Stomach (tissue), 9 donors: ENCODE data around the gene FRMD8. TPM values are rescaled to one million over a fixed set of nuclear protein-coding genes. Genes with fewer than 3 reads are reported as not detected.

ENCODE experiments used
- DNase-seq, 2 donors: peaks; one replicate each; pipeline versions ENCODE4 v3.0.0 to v3.0.0-alpha.2; 2013 to 2019
- H3K27ac ChIP-seq, 5 donors: fragments of 200-600 bp in 4 of 5; sonication (generic) in 4 of 5; one replicate each; pipeline ENCODE4 v1.5.1; 2013 to 2019; ENCODE audit warnings: mild to moderate bottlenecking in 1 of 5, moderate library complexity in 1 of 5
- H3K27me3 ChIP-seq, 3 donors: fragments of 200-600 bp; sonication (generic); one replicate each; pipeline ENCODE4 v1.5.1; 2017 to 2019; ENCODE audit warnings: mixed run types in 1 of 3
- H3K36me3 ChIP-seq, 4 donors: fragments of 200-600 bp; sonication (generic); 1 replicate in 3 of 4; 2 replicates in 1 of 4; pipeline ENCODE4 v1.5.1; 2016 to 2019
- H3K4me1 ChIP-seq, 4 donors: fragments of 200-600 bp; sonication (generic); one replicate each; pipeline ENCODE4 v1.5.1; 2016 to 2019
- H3K4me3 ChIP-seq, 4 donors: fragments of 200-600 bp; sonication (generic) in 3 of 4; one replicate each; pipeline ENCODE4 v1.5.1; 2016 to 2019; ENCODE audit warnings: mild to moderate bottlenecking in 1 of 4
- H3K9me3 ChIP-seq, 4 donors: fragments of 200-600 bp; sonication (generic); one replicate each; pipeline ENCODE4 v1.5.1; 2016 to 2019
- CTCF ChIP-seq, 7 experiments: fragments of 450-650 bp in 4 of 7; fragments of 200-600 bp in 3 of 7; sonication (generic) in 3 of 7; IDR thresholded peaks; one replicate each; pipeline ENCODE4 v1.5.1; 2016 to 2019; ENCODE audit warnings: antibody characterized with exemption in 7 of 7, control low read depth in 2 of 7, mild to moderate bottlenecking in 1 of 7
- EP300 ChIP-seq: sonication (generic); formaldehyde crosslinking; IDR thresholded peaks from one replicate; pipeline ENCODE4 v1.6.1; 2017; ENCODE audit warnings: antibody characterized with exemption
- POLR2A ChIP-seq, 4 donors: fragments of 450-650 bp; IDR thresholded peaks; one replicate each; pipeline ENCODE4 v1.6.1; 2016; ENCODE audit warnings: antibody characterized with exemption in 4 of 4, control low read depth in 2 of 4, mild to moderate bottlenecking in 1 of 4, moderate library complexity in 1 of 4
- POLR2AphosphoS5 ChIP-seq, 3 donors: sonication (generic); formaldehyde crosslinking; IDR thresholded peaks; one replicate each; pipeline ENCODE4 v1.6.1; 2016; ENCODE audit warnings: antibody characterized with exemption in 3 of 3
- WGBS, 5 donors: extraction: QIAGEN DNeasy Blood & Tissue Kit in 3 of 5; methylation state at CpG; one replicate each; pipeline versions ENCODE4 v1.1.5 to v1.1.7; 2013 to 2018; 5-methylcytosine and 5-hydroxymethylcytosine counted together
- intact Hi-C: fragments of 100-400 bp; cut with DNase I; formaldehyde crosslinking; loops from one replicate; pipeline ENCODE4 v1.15.1; 2023; ENCODE audit warnings: low total_unique reads
- polyA plus RNA-seq, 3 donors: library from polyadenylated mRNA; stranded (reverse); fragments of 200-250 nt; gene quantifications; one replicate each; pipeline ENCODE4 v1.2.3, GENCODE V29; 2013
- total RNA-seq, 5 donors: library from RNA; depleted of rRNA; stranded (reverse); fragments of >200 nt; gene quantifications; one replicate each; pipeline versions ENCODE4 v1.1.0 to v1.2.3, GENCODE V29; 2014 to 2016
- donor health status: healthy with polysubstance abuse.
- donor health status: Bipolar disorder and iron deficiency.
- donor health status: healthy.

FRMD8 gene
- total and polyA plus RNA-seq, 8 donors, result 9.3 to 340 (median 20.8) TPM

- Histone ChIP-seq H3K36me3 (no peaks in the 10 kb centered on the region), H3K9me3 (no peaks in the 10 kb centered on the region), H3K27me3 (no peaks in the 10 kb centered on the region), H3K4me1 (peaks cover 6 to 30% (median 14%) of the 10 kb centered on the region in 4 donors), H3K4me3 (no peak overlapping the region), H3K27ac (peak overlapping the region in 4 of 5 donors; percentile 80 to 91 (median 84))
- peak in 1 of 2 donors; percentile 70 for DNase-seq
- 61 to 75% (median 70%) methylated on average over 8 of the region's 8 CpGs for WGBS, 5 donors
- intact Hi-C loops, result no loop called here
- TF ChIP-seq POLR2AphosphoS5 (IDR thresholded peaks at IDR 0.05) (peak in 1 of 3 donors; percentile 40), POLR2A (IDR thresholded peaks at IDR 0.05) (no peak), CTCF (IDR thresholded peaks at IDR 0.05) (no peak)
Observed at GRCh38 chr11:65452806-65453490, 66.5 kb downstream of the FRMD8 start.

- Histone ChIP-seq H3K4me1 (peaks cover 6 to 30% (median 14%) of the 10 kb centered on the region in 4 donors), H3K36me3 (no peaks in the 10 kb centered on the region), H3K4me3 (peak overlapping the region; percentile 40 to 52 (median 44)), H3K27me3 (no peaks in the 10 kb centered on the region), H3K9me3 (no peaks in the 10 kb centered on the region), H3K27ac (peak overlapping the region in 4 of 5 donors; percentile 80 to 91 (median 84))
- 62 to 79% (median 67%) methylated on average over 10 of the region's 10 CpGs for WGBS, 5 donors
- TF ChIP-seq CTCF (IDR thresholded peaks at IDR 0.05), result no peak
- TF ChIP-seq EP300, result no peak
- no peak for TF ChIP-seq POLR2AphosphoS5 (IDR thresholded peaks at IDR 0.05)
- no peak for TF ChIP-seq POLR2A (IDR thresholded peaks at IDR 0.05)
- intact Hi-C loops, result no loop called here
- no peak for DNase-seq
Observed at GRCh38 chr11:65454311-65454695, 67.9 kb downstream of the FRMD8 start.

GRCh38 chr11:65454696-65455456 is 68.4 kb downstream of the FRMD8 start:
- Histone ChIP-seq H3K4me3 (peak overlapping the region; percentile 40 to 52 (median 44)), H3K9me3 (no peaks in the 10 kb centered on the region), H3K27ac (peak overlapping the region; percentile 80 to 91 (median 85)), H3K27me3 (no peaks in the 10 kb centered on the region), H3K36me3 (no peaks in the 10 kb centered on the region), H3K4me1 (peaks cover 6 to 30% (median 14%) of the 10 kb centered on the region in 4 donors)
- peak; percentile 92 to 96 for DNase-seq
- TF ChIP-seq POLR2A (IDR thresholded peaks at IDR 0.05) (no peak), EP300 (no peak), POLR2AphosphoS5 (IDR thresholded peaks at IDR 0.05) (peak; percentile 71 to 83 (median 80)), CTCF (IDR thresholded peaks at IDR 0.05) (no peak)
- WGBS, 5 donors, result 3 to 7% (median 6%) methylated on average over 23 to 47 of the region's 47 CpGs
- intact Hi-C loops, result no loop called here

GRCh38 chr11:65456418-65456817 is 70.0 kb downstream of the FRMD8 start:
- no peak for TF ChIP-seq CTCF (IDR thresholded peaks at IDR 0.05)
- TF ChIP-seq POLR2AphosphoS5 (IDR thresholded peaks at IDR 0.05), result no peak
- no peak for TF ChIP-seq POLR2A (IDR thresholded peaks at IDR 0.05)
- no peak for TF ChIP-seq EP300
- Histone ChIP-seq H3K27me3 (no peaks in the 10 kb centered on the region), H3K36me3 (no peaks in the 10 kb centered on the region), H3K9me3 (no peaks in the 10 kb centered on the region), H3K4me1 (peaks cover 6 to 30% (median 14%) of the 10 kb centered on the region in 4 donors), H3K27ac (no peak overlapping the region), H3K4me3 (no peak overlapping the region)
- DNase-seq, result no peak
- intact Hi-C loops, result no loop called here
- WGBS, 5 donors, result 90 to 94% (median 92%) methylated on average over 3 of the region's 3 CpGs
